HFF-Myc (cell line): ENCODE measurements around the gene FAM53B.
"Not testable (repeated sequence)": the region's sequence is repeated elsewhere in the genome, so short reads cannot be mapped to it uniquely, and the experiment has no call there.

Experiments used
- DNase-seq: peaks from one replicate; pipeline ENCODE4 v3.0.0-alpha.2; 2011; ENCODE audit warnings: low read depth; ENCODE audit errors: extremely low read depth
- H3K4me3 ChIP-seq: replicated peaks from 2 replicates; pipeline ENCODE4 v1.5.1; 2011; ENCODE audit warnings: low read depth, mild to moderate bottlenecking, control low read depth, low read length
- CTCF ChIP-seq: IDR thresholded peaks from 2 replicates; pipeline ENCODE4 v1.5.1; 2012; ENCODE audit warnings: mild to moderate bottlenecking, low read depth, low read length, control low read depth; ENCODE audit errors: missing control alignments

Gene FAM53B

GRCh38 chr10:124591123-124591495, 153.1 kb downstream of the FAM53B start:
- no peak for DNase-seq
- H3K4me3 ChIP-seq = no peak overlapping the region
- no peak for TF ChIP-seq CTCF

- H3K4me3 ChIP-seq = no peak overlapping the region
- no peak for TF ChIP-seq CTCF
- DNase-seq = no peak
Observed at GRCh38 chr10:124590216-124591122, 153.7 kb downstream of the FAM53B start.

- no peak for TF ChIP-seq CTCF
- no peak overlapping the region for H3K4me3 ChIP-seq
- no peak for DNase-seq
Observed at GRCh38 chr10:124589491-124590041, 154.6 kb downstream of the FAM53B start.

- H3K4me3 ChIP-seq = no peak overlapping the region
- no peak for DNase-seq
Observed at GRCh38 chr10:124588736-124589490, 155.3 kb downstream of the FAM53B start.

DNA sequence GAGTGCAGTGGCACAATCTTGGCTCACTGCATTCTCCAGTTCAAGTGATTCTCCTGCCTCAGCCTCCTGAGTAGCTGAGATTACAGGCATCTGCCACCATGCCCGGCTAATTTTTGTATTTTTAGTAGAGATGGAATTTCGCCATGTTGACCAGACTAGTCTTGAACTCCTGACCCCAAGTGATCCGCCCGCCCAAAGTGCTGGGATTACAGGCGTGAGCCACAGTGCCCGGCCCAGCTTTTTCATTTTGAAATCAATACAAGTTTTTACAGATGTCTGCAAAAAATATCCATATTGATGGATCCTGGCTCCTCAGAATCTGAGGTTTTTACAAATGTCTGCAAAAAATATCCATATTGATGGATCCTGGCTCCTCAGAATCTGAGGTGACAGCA, 155.8 kb downstream of the FAM53B start:
- not testable (repeated sequence) for H3K4me3 ChIP-seq, DNase-seq

More at GRCh38 chr10:124588736-124589490, 155.3 kb downstream of the FAM53B start:
- no peak for TF ChIP-seq CTCF

- no peak for TF ChIP-seq CTCF
- DNase-seq = no peak
Observed at GRCh38 chr10:124587811-124588211, 156.4 kb downstream of the FAM53B start.

DNA sequence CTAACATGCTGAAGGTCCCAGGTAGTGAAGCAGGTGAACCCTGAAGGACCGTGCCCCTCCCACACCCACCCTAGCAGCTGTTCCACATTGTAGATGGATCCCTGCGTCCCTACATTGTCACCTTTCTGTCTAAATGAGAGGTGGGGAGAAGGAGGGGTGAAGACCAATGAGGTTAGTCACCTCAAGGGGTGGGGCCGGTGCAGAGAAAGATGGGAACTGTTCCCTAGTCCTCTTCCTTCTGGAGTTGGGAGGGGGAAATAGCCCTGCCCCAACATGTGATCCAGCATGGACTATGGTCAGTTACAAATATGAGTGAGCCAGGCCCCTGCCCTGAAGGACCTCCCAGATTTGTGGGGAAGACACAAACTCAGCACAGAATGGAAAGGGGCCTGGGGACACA, 158.0 kb downstream of the FAM53B start:
- no peak for TF ChIP-seq CTCF
- no peak for DNase-seq
- H3K4me3 ChIP-seq = no peak overlapping the region

More at GRCh38 chr10:124587811-124588211, 156.4 kb downstream of the FAM53B start:
- no peak overlapping the region for H3K4me3 ChIP-seq
